Karpas-422 (cell line): ENCODE results near the gene FAT1. TPM values are rescaled to one million over a fixed set of nuclear protein-coding genes. Genes with fewer than 3 reads are reported as not detected.

Experiments
- DNase-seq: peaks from one replicate; pipeline ENCODE4 v3.0.0-alpha.2; 2015
- H2AFZ ChIP-seq: fragments of 200-600 bp; sonication (generic); 2 replicates; pipeline ENCODE4 v1.6.1; 2014; ENCODE audit warnings: antibody characterized with exemption, low read length, mixed read lengths
- H3K27ac ChIP-seq: fragments of 200-600 bp; sonication (generic); 2 replicates; pipeline ENCODE4 v1.5.1; 2014; ENCODE audit warnings: mild to moderate bottlenecking, low read length, moderate library complexity
- H3K27me3 ChIP-seq: fragments of 200-600 bp; sonication (generic); 2 replicates; pipeline ENCODE4 v1.6.1; 2014; ENCODE audit warnings: low read length, mixed read lengths
- H3K36me3 ChIP-seq: fragments of 200-600 bp; sonication (generic); 2 replicates; pipeline ENCODE4 v1.6.1; 2014; ENCODE audit warnings: low read length, mixed read lengths; ENCODE audit not compliant: insufficient read depth
- H3K4me1 ChIP-seq: fragments of 200-600 bp; sonication (generic); 2 replicates; pipeline ENCODE4 v1.6.1; 2014; ENCODE audit warnings: mild to moderate bottlenecking, low read length, mixed read lengths
- H3K4me2 ChIP-seq: fragments of 200-600 bp; sonication (generic); 2 replicates; pipeline ENCODE4 v1.6.1; 2014; ENCODE audit warnings: low read length, low read depth, mild to moderate bottlenecking; ENCODE audit not compliant: poor library complexity, severe bottlenecking
- H3K4me3 ChIP-seq: fragments of 200-600 bp; sonication (generic); 2 replicates; pipeline ENCODE4 v1.5.1; 2014; ENCODE audit warnings: mild to moderate bottlenecking, antibody characterized with exemption, low read length, mixed read lengths
- H3K79me2 ChIP-seq: fragments of 200-600 bp; sonication (generic); 2 replicates; pipeline ENCODE4 v1.6.1; 2014; ENCODE audit warnings: mild to moderate bottlenecking, low read length, mixed read lengths
- H3K9ac ChIP-seq: fragments of 200-600 bp; sonication (generic); 2 replicates; pipeline ENCODE4 v1.6.0; 2014; ENCODE audit warnings: low read length
- H3K9me2 ChIP-seq: fragments of 200-600 bp; sonication (generic), shearing (Covaris generic); replicated peaks from 2 replicates; pipeline ENCODE4 v1.6.0; 2014; ENCODE audit warnings: mild to moderate bottlenecking, low read length, moderate library complexity; ENCODE audit not compliant: insufficient read depth
- H3K9me3 ChIP-seq: fragments of 300-700, 200-600 bp; sonication (generic); 2 replicates; pipeline ENCODE4 v1.6.1; 2014; ENCODE audit warnings: low read length, mixed read lengths
- H4K20me1 ChIP-seq: fragments of 200-600 bp; sonication (generic); 2 replicates; pipeline ENCODE4 v1.6.1; 2014; ENCODE audit warnings: mild to moderate bottlenecking, antibody characterized with exemption, low read length, low read depth; ENCODE audit not compliant: insufficient read depth
- total RNA-seq: library from RNA; depleted of rRNA; stranded (reverse); fragments of >200 nt; shearing (Covaris generic); gene quantifications from 2 replicates; pipeline ENCODE4 v1.2.3, GENCODE V29; 2014; ENCODE audit warnings: low replicate concordance

FAT1 gene
- total RNA-seq, 1 experiment from 2014 or later = 0.15 TPM

GRCh38 chr4:186746581-186746980 lies 22.9 kb upstream of the FAT1 start:
- H3K36me3 ChIP-seq = no peaks in the 10 kb centered on the region
- DNase-seq = no peak
- H3K4me2 ChIP-seq = no peak overlapping the region
- no peak overlapping the region for H3K9ac ChIP-seq
- H3K4me3 ChIP-seq = no peak overlapping the region
- H3K27ac ChIP-seq = no peak overlapping the region
- no peaks in the 10 kb centered on the region for H3K9me2 ChIP-seq
- no peaks in the 10 kb centered on the region for H3K27me3 ChIP-seq
- no peaks in the 10 kb centered on the region for H3K79me2 ChIP-seq
- no peaks in the 10 kb centered on the region for H3K9me3 ChIP-seq
- H4K20me1 ChIP-seq = no peaks in the 10 kb centered on the region
- peaks cover 9% of the 10 kb centered on the region for H3K4me1 ChIP-seq
- no peak overlapping the region for H2AFZ ChIP-seq

DNA sequence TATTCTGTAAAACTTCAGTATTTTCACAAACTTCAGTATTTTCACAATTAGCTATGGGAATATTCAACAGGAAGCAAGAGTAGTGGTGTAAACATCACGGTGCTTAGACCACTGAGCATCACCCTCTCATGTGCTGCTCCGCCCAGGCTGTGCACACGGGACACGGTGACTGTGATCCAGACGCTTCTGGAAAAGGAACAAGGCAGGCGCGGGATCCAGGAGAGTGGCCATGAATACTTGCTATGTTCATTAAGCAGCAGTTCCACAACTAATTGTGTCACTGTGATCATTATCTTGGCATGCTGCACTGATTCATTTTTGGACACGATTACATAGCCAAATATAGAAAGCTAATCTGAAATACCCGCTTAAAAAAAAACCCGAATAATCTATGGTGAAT lies 19.6 kb upstream of the FAT1 start:
- H3K4me2 ChIP-seq = no peak overlapping the region
- H3K79me2 ChIP-seq = no peaks in the 10 kb centered on the region
- H4K20me1 ChIP-seq = no peaks in the 10 kb centered on the region
- H3K36me3 ChIP-seq = no peaks in the 10 kb centered on the region
- no peaks in the 10 kb centered on the region for H3K9me2 ChIP-seq
- H2AFZ ChIP-seq = no peak overlapping the region
- H3K9me3 ChIP-seq = no peaks in the 10 kb centered on the region
- no peak for DNase-seq
- no peak overlapping the region for H3K4me3 ChIP-seq
- no peak overlapping the region for H3K27ac ChIP-seq
- no peaks in the 10 kb centered on the region for H3K4me1 ChIP-seq
- no peaks in the 10 kb centered on the region for H3K27me3 ChIP-seq
- H3K9ac ChIP-seq = no peak overlapping the region

DNA sequence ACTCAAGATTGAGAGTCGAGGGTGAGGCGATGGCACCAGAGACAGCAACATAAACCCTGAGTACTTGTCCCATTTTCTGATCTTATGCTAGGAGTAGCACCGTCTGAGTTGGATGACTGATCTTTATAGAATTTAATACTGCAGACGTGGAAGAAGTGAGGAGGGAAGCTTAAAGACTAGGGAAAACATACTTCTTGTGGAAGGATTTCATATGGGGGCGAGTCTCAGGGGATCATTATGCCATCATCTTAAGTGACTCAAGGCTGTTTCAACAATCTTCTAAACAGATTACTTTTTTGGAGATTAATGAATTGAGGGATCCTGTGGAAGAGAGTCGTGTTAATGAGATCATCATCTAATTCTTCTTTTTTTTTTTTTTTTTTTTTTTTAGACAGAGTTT lies 17.2 kb upstream of the FAT1 start:
- Histone ChIP-seq H2AFZ (no peak overlapping the region), H3K27me3 (no peaks in the 10 kb centered on the region), H3K36me3 (no peaks in the 10 kb centered on the region), H3K4me1 (peaks cover 2% of the 10 kb centered on the region), H3K9ac (no peak overlapping the region), H4K20me1 (no peaks in the 10 kb centered on the region), H3K4me3 (no peak overlapping the region), H3K4me2 (no peak overlapping the region), H3K79me2 (no peaks in the 10 kb centered on the region), H3K27ac (no peak overlapping the region), H3K9me2 (no peaks in the 10 kb centered on the region), H3K9me3 (no peaks in the 10 kb centered on the region)
- DNase-seq = no peak

GRCh38 chr4:186739802-186740434 lies 16.3 kb upstream of the FAT1 start:
- Histone ChIP-seq H3K4me1 (peaks cover 6% of the 10 kb centered on the region), H3K9me3 (no peaks in the 10 kb centered on the region), H4K20me1 (no peaks in the 10 kb centered on the region), H3K27ac (no peak overlapping the region), H3K79me2 (no peaks in the 10 kb centered on the region), H3K36me3 (no peaks in the 10 kb centered on the region), H3K27me3 (no peaks in the 10 kb centered on the region), H3K4me3 (no peak overlapping the region), H3K9me2 (no peaks in the 10 kb centered on the region), H2AFZ (no peak overlapping the region), H3K9ac (no peak overlapping the region), H3K4me2 (no peak overlapping the region)
- DNase-seq = no peak

DNA sequence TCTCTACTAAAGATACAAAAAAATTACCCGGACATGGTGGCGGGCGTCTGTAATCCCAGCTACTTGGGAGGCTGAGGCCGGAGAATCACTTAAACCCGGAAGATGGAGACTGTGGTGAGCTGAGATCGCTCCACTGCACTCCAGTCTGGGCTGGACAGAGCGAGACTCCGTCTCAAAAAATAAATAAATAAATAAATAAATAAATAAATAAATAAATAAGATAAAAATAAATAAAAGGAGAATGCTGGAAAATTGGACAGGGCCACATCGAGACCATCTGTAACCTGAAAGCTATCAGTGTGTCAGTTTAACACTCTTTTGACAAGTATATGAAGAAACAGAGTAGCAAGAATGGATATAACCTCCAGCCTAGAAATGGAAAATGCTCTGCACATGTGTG lies 15.7 kb upstream of the FAT1 start:
- H3K36me3 ChIP-seq = no peaks in the 10 kb centered on the region
- no peaks in the 10 kb centered on the region for H4K20me1 ChIP-seq
- H3K9me2 ChIP-seq = no peaks in the 10 kb centered on the region
- H3K27ac ChIP-seq = no peak overlapping the region
- no peak overlapping the region for H3K4me2 ChIP-seq
- no peak overlapping the region for H3K9ac ChIP-seq
- no peak overlapping the region for H2AFZ ChIP-seq
- no peaks in the 10 kb centered on the region for H3K27me3 ChIP-seq
- H3K9me3 ChIP-seq = no peaks in the 10 kb centered on the region
- H3K79me2 ChIP-seq = no peaks in the 10 kb centered on the region
- DNase-seq = no peak
- peaks cover 6% of the 10 kb centered on the region for H3K4me1 ChIP-seq
- H3K4me3 ChIP-seq = no peak overlapping the region

GRCh38 chr4:186738421-186738820 lies 14.8 kb upstream of the FAT1 start:
- Histone ChIP-seq H3K9me3 (no peaks in the 10 kb centered on the region), H3K79me2 (no peaks in the 10 kb centered on the region), H3K9ac (no peak overlapping the region), H4K20me1 (no peaks in the 10 kb centered on the region), H3K4me2 (no peak overlapping the region), H2AFZ (no peak overlapping the region), H3K4me3 (no peak overlapping the region), H3K27ac (no peak overlapping the region), H3K4me1 (peaks cover 6% of the 10 kb centered on the region), H3K27me3 (no peaks in the 10 kb centered on the region), H3K9me2 (no peaks in the 10 kb centered on the region), H3K36me3 (no peaks in the 10 kb centered on the region)
- DNase-seq = no peak

- H3K27me3 ChIP-seq = no peaks in the 10 kb centered on the region
- no peak overlapping the region for H2AFZ ChIP-seq
- H3K9ac ChIP-seq = no peak overlapping the region
- DNase-seq = no peak
- H3K9me2 ChIP-seq = no peaks in the 10 kb centered on the region
- H3K4me3 ChIP-seq = no peak overlapping the region
- H3K27ac ChIP-seq = no peak overlapping the region
- H3K4me2 ChIP-seq = no peak overlapping the region
- H3K36me3 ChIP-seq = no peaks in the 10 kb centered on the region
- no peaks in the 10 kb centered on the region for H3K79me2 ChIP-seq
- H4K20me1 ChIP-seq = no peaks in the 10 kb centered on the region
- H3K4me1 ChIP-seq = peaks cover 6% of the 10 kb centered on the region
- no peaks in the 10 kb centered on the region for H3K9me3 ChIP-seq
Observed at GRCh38 chr4:186737427-186737826, 13.8 kb upstream of the FAT1 start.

- no peaks in the 10 kb centered on the region for H3K36me3 ChIP-seq
- H3K4me3 ChIP-seq = no peak overlapping the region
- H3K4me1 ChIP-seq = peaks cover 6% of the 10 kb centered on the region
- no peak overlapping the region for H3K4me2 ChIP-seq
- no peak overlapping the region for H3K27ac ChIP-seq
- DNase-seq = no peak
- H4K20me1 ChIP-seq = no peaks in the 10 kb centered on the region
- H3K79me2 ChIP-seq = no peaks in the 10 kb centered on the region
- H3K9me3 ChIP-seq = no peaks in the 10 kb centered on the region
- no peak overlapping the region for H2AFZ ChIP-seq
- H3K9me2 ChIP-seq = no peaks in the 10 kb centered on the region
- no peak overlapping the region for H3K9ac ChIP-seq
- H3K27me3 ChIP-seq = no peaks in the 10 kb centered on the region
Observed at GRCh38 chr4:186736466-186736865, 12.8 kb upstream of the FAT1 start.

DNA sequence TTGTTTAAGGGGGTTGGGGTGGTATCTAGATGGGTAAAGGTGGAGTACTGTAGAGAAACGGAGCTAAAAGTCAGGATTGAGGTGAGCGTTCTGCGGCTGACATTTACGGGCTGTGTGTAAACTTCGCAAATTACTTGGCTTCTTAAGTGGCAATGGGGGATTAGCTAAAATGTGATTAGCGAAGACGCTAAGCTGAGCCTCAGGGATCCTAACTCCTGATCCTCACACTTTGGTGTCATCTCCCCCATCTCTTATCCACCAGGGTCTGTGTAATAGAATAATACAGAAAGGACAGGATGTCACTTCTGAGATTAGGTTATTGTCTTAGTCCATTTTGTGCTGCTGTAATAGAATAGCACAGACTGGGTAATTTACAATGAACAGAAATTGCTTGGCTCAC lies 10.6 kb upstream of the FAT1 start:
- H3K27me3 ChIP-seq = no peaks in the 10 kb centered on the region
- no peak overlapping the region for H3K27ac ChIP-seq
- no peaks in the 10 kb centered on the region for H3K36me3 ChIP-seq
- H3K9me3 ChIP-seq = no peaks in the 10 kb centered on the region
- H2AFZ ChIP-seq = no peak overlapping the region
- H3K79me2 ChIP-seq = no peaks in the 10 kb centered on the region
- H3K9ac ChIP-seq = no peak overlapping the region
- no peak overlapping the region for H3K4me2 ChIP-seq
- H3K9me2 ChIP-seq = no peaks in the 10 kb centered on the region
- no peak for DNase-seq
- H3K4me3 ChIP-seq = no peak overlapping the region
- no peaks in the 10 kb centered on the region for H4K20me1 ChIP-seq
- H3K4me1 ChIP-seq = peaks cover 6% of the 10 kb centered on the region
